Hematopoietic multipotent progenitor cell treated with erythropoietin and hydrocortisone succinate and interleukin-3 and kit ligand, for 8 days (in vitro differentiated cells): ENCODE measurements around the gene ERBB2.

Source experiments
- DNase-seq: peaks from one replicate; pipeline ENCODE4 v3.0.0-alpha.2; 2015

ERBB2 gene

GRCh38 chr17:39666231-39666600 is 33.6 kb upstream of the ERBB2 start:
- no peak for DNase-seq

GRCh38 chr17:39666601-39667261 is 33.1 kb upstream of the ERBB2 start:
- peak; percentile 44 for DNase-seq

DNA sequence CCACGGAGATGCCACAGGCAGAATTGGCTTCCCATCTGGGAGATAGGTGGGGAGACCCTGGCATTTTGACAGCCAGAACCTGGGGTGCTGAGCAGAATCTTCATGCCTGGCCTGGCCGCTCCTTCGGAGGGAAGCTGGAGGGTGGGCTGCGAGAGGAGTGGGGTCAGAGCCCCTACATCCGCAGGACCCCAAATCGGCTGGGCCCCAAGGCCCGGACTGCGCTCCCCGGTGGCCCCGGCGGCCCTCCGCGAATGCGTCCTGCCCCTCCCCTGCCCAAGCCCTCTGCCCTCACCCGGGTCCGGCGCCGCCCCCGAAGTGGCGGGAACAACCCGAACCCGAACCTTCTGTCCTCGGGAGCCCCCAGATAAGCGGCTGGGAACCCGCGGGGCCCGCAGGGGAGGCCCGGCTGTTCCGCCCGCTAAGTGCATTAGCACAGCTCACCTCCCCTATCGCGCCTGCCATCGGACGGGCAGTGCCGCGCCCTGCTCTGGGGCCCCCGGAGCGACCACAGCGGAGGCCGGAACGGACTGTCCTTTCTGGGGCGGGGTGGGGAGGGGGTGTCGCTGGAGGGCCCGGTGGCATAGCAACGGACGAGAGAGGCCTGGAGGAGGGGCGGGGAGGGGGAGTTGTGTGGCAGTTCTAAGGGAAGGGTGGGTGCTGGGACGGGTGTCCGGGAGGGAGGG is 32.5 kb upstream of the ERBB2 start:
- DNase-seq, result peak; percentile 90

DNA sequence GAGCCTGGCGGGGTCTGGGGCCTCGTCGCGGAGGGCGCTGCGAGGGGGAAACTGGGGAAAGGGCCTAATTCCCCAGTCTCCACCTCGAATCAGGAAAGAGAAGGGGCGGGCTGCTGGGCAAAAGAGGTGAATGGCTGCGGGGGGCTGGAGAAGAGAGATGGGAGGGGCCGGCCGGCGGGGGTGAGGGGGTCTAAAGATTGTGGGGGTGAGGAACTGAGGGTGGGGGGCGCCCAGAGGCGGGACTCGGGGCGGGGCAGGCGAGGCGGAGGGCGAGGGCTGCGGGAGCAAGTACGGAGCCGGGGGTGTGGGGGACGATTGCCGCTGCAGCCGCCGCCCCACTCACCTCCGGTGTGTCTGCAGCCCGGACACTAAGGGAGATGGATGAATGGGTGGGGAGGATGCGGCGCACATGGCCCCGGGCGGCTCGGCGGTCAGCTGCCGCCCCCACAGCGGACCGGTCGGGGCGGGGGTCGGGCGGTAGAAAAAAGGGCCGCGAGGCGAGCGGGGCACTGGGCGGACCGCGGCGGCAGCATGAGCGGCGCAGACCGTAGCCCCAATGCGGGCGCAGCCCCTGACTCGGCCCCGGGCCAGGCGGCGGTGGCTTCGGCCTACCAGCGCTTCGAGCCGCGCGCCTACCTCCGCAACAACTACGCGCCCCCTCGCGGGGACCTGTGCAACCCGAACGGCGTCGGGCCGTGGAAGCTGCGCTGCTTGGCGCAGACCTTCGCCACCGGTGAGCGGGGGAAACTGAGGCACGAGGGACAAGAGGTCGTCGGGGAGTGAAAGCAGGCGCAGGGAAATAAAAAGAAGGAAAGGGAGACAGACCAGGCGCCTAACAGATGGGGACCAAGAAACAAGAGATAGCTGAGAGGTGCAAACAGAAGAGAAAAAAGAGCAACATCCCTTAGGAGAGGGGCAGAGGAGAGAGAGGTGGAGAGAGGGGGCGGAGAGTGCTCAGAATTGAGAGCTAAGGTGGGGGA is 31.6 kb upstream of the ERBB2 start, which contains the start of gene PNMT:
PNMT (plus strand) TSS at position 509 of the 980 bp plus-strand sequence; CDS start at position 532, 23 bp downstream.
- DNase-seq, result peak; percentile 80

- DNase-seq, result no peak
Measured at GRCh38 chr17:39669897-39670735, 29.7 kb upstream of the ERBB2 start.

DNA sequence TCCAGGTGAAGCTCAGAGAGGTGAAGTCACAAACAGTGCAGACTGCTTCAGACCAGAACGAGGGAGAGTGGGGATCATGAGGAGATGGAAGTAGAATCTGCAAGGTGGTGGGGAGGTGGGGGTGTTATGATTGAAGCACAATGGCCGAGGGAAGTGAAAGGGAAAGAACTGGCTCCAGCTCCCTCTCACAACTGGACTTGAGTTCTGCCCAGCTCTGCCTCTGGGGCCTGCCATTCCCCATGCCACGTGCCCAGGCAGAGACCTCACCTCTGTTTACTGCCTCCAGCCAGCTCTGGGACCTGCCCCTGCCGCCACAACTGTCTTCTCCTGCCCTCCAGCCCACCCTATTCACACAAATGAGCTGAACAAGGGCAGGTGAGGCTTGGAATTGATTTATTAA is 29.1 kb upstream of the ERBB2 start:
- no peak for DNase-seq

DNA sequence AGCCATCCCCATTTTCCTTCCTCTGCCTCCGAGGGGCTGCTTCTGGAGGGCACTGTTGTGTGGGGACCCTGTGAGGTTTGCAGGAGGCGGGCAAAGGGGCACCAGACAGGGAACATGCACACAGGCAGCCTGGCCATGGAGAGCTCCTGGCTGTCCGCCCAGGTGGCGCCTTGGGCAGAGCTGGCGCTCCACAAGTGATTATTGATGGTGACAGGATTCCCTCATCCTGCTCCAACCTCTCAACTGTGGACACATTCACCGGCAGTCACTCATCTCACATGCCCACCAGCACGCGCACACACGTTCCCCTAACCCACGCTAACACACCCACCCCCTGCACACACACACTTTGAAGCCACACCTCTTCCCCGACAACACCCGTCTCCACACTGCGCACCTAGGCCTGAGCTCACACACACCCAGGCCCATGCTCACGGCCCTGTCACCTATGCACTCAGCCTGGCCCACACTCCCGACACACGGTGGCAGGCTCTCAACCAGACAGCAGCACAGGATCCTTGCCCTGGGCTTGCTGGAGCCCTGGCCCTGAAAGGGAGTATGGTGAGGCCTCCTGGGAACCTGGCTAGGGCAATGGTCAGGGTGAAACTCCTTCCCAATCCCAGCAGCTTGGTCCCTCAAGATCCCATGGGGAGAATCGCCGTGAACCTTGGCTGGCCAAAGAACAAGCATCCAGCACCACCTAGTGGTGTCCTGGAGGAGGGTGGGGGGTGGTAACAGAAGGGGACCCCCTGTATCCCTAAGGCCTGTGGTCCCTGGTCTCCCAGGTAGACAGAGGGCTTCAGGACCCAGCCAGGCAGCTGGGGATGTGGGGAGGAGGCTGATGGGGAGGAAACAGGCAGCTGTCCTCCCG is 28.0 kb upstream of the ERBB2 start:
- DNase-seq, result peak; percentile 55

DNA sequence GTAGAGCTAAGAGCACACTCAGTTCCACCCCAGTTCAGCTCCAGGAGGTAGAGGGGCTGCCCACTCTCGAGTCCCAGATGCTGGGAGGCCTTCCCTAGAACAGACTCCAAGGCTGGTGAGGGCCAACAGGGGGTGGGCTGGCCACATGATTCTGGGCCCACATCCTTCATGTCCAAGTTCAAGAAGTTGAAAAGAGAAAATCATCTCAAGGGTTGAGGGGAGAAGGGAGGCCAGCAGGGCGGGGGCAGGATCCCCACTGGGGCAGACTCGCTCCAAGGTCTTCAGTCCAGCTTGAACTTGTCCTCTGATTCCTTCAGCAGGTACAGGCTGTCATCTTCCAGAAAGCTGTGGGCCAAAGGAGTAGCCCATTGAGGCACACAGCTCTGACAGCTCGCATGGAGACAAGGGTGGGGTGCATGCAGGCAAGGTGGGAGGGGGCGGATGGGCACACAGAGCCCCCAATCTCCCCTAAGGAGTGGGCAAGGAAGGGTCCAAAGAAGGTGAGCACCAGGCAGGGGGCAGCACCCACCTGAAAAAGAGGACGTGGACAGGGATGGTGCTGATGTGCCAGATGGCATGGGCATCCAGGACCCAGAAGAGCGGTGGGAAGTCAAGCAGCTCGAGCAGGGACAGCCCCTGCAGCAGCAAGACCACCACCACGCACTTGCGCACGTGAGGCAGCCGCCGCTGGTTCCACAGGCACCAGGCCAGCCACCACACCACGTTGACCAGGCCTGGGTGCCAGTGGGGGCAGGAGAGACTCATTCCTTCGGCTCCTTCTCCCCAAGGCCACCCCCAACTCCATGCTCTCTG is 27.1 kb upstream of the ERBB2 start:
- no peak for DNase-seq

- DNase-seq, result no peak
Measured at GRCh38 chr17:39673335-39674081, 26.4 kb upstream of the ERBB2 start.

DNA sequence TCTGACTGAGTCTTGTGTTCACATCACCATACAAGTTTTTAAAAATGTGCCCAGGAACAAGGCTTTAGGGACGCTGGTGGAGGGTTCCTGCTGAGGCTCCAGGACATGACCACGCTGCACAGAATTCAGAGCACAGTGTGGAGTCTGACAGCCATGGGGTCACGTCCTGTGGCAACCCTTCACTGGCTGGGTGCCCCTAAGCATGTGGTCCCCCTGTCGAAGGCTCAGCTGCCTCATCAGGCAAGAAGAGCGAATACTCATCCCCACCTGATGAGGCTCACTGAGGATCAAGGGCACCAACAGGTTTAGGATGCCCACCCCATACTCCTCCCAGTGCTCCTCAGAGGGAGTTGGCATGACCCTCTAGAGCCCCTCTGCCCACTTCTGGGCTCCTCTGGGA is 25.7 kb upstream of the ERBB2 start:
- no peak for DNase-seq

DNA sequence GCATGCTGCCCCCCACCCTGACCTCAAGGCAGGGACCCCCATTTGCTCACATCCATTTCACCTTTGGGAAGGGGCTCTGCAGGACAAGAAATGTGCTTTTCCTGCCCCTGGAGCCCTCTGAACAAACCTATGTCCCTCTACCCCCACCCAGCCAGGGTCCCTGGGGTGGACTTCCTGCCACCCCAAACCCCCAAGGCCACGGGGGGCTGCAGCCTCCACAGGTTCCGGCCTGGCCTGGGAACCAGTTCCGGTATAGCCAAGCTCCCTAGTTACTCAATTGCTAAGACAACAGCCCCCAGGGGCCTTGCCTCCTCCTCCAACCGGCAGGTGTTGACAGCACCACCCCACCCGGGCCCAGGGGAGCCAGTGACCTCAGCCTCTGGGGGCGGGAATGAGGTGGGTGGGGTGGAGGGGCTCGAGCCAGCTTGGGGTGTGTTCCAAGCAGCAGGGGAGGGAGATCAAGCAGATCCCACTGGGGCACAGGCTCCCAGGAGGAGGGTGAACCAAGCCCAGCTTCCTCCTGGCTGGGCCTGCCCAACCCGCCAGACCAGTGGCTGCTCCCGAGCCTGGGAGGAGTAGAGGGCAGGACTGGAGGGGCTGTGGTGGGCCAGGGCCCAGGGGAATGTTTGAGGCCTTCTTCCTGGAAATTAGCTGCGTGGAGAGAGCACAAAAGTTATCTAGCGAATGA is 25.0 kb upstream of the ERBB2 start:
- peak; percentile 68 for DNase-seq

DNA sequence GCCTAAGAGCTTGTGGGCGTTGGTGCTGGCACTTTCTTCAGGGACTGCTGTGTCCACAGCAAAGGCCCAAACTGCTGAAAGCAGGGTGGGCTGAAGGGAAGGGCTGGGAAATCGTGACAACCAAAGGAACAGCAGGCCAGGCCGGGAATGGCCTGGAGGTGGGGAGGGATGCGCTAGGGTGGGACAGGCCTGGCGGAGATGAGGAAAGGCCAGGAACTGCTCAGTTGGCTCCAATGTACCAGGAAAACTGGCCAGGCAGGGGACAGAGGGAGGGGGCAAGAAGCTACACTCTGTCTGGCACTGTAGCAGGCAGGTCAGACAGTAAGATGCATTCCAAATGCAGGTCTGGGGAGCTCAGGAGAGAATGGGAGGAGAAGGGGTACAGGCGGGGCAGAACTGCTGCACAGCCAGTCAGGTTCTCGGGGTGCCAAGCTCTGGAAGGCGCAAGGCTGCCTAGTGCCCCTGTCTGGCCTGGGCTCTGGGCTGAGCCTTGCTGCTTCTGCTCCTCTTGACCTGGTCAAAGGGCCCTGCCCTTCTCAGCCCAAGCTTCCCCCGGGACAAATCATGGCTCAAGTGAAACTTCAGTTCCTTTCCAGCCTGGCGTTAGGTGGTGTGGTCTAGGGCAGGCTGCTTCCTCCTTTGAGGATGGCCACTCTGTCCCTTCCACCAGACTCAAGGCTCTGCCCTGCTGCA is 24.3 kb upstream of the ERBB2 start:
- no peak for DNase-seq

DNA sequence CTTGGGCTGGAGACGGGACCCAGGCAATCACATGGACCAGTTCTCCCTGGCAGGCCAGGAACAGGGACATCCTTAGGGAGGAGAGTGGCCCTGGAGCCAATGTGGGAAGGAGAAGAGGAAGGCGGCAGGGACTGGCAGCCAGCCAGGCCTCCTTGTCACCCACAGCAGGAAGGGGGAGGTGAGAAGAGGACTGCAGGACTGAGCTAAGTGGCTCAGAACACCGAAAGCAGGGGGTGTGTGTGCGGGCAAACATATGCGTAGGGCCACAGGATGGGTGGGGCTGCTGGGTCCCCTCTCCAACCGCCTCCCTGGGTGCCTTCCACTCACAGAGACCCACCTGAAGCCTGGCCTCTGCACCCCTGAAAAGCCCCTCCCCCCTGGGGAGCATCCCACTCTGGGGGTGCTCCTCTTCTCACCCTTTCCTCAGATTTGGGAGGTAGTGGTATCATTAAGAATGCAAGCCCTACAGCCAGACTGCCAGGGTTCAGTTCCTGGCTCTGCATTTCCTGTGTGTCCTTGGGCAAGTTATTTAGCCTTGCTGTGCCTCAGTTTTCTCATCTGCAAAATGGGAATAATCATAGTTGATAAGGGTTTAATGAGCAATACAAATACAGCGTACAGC is 23.6 kb upstream of the ERBB2 start:
- DNase-seq, result peak; percentile 90

DNA sequence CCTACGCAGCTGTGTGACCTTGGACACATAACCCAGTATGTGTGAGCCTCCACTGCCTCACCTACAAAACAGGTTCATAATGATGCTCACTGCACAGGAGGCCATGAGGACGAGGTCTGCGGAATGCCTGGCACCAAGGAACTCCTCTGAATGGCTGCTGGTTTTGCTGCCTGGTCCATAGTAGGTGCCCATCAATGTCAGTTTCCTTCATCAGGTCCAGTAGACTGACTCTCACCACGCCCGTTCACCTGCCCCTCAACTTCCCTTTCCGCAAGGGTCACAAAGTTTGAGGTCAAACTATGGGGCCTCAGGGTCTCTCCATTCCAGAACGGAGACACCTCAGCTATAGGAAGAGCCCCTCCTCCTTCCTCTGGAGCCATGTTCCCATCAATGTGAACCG is 22.8 kb upstream of the ERBB2 start:
- DNase-seq, result no peak

GRCh38 chr17:39677542-39678339 is 22.1 kb upstream of the ERBB2 start:
- DNase-seq, result no peak

- peak; percentile 59 for DNase-seq
Measured at GRCh38 chr17:39678340-39679116, 21.3 kb upstream of the ERBB2 start.
